DND-41 (cell line): ENCODE measurements around the gene ATP5PO.

Source experiments
- CTCF ChIP-seq: IDR thresholded peaks from 2 replicates; pipeline ENCODE4 v1.5.1; 2012; ENCODE audit warnings: borderline replicate concordance, low read length, moderate library complexity, mild to moderate bottlenecking; ENCODE audit not compliant: poor library complexity, severe bottlenecking; ENCODE audit errors: extremely low read depth
- EZH2 ChIP-seq: IDR thresholded peaks from 3 replicates; pipeline ENCODE4 v1.6.1; 2012; ENCODE audit warnings: borderline replicate concordance, low read depth, mild to moderate bottlenecking, moderate library complexity, low read length, inconsistent platforms; ENCODE audit not compliant: severe bottlenecking

- TF ChIP-seq EZH2 (no peak), CTCF (peak; percentile 91)
Measured at GRCh38 chr21:33894736-33895288, 20.8 kb downstream of the ATP5PO start.
